HG03520 (cell line): ENCODE results near the gene ABCA9.

Source experiments
- ATAC-seq: cut with Tn5 transposase; IDR thresholded peaks from one replicate; pipeline ENCODE4 v1.9.1; 2021; ENCODE audit warnings: mild to moderate bottlenecking, moderate library complexity; ENCODE audit not compliant: unreplicated experiment

Gene ABCA9

DNA sequence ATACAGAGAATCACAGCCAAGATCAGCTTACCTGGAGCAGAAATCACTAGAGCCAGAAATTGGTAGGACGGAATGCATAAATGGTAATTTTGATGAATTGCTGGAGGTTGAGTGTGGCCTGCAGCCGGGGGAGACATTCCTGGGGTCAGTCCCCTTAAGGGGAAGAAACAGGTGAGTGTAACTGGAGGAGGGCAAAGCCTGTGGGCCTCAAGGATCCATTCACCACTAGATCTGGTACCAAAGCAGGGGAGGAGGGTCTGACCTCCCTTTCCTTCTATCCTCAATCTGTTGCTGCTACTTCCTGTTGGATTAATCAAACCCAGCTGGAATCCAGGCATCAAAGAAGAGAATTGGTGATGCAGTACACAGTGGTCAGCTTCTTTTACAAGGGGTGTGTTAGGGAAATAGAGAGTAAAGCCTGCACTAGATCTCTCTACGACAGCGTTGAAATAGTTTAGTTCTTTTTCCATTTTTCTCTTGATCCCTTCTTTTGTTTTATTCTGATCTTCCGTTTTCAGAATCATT, 8.6 kb upstream of the ABCA9 start:
- no peak for ATAC-seq

DNA sequence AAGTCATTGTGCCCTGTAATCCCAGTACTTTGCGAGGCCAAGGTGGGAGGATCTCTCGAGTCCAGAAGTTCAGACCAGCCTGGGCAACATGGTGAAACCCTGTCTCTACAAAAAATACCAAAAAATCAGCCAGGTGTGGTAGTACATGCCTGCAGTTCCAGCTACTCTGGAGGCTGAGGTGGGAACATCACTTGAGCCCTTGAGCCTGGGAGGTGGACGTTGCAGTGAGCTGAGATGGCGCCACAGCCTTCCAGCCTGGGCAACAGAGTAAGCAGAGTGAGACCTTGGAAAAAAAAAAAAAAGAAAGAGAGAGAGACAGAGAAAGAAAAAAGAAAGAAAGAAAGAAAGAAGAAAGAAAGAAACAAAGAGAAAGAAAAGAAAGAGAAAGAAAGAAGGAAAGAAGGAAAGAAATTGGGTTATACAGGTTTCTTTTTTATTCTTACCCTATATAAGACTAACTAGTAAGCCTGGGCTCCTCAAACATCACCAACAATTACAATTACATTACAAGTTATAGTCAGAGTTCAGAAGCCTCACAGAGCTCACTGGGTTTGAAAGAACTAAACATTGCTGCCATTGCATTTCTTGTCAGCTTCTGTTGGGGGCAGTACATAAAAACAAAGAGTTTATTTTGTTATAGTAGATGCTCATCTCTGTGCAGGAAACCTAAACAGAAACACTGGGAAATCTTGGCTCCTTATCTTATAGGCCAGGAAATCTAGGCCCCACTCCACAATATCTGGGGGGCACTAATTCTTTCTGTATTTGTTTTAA, 6.7 kb upstream of the ABCA9 start:
- ATAC-seq: no peak

DNA sequence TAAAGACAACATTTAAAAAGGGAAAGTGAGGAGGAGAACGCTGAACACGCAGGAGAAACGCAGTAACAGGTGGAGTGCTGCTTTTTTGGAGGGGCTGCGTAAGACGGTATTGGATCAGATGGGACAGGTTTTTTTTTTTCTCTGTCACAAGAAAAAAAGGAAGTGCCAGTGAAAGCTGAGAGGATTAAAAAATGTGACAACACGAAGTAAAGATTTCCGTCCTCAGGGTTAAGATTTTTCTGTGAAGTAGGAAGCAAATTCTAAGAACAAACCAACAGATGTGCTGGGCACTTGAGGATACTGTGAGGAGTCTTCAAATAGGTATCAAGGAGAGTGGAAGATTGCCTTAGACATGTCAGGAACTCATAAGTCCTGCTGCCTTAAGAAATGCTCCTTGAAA, 5.8 kb upstream of the ABCA9 start:
- ATAC-seq: no peak

DNA sequence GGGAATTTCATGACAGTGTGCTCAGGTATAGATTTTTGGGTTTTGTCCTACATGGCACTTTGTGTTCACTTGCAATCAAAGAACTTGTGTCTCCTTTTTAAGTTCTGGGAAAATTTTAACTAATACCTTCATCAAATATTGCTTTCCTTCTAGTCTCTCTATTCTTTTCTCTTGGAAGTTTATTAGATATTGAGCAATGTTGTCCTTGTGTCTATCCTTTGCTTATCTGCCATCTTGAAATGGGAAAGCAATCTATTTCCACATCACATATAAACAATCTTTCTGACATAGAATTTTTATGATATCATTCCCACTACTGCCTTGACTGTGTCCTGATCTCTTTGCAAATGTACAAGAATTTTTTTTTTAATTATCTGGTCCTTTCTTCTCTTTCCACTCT, 4.4 kb upstream of the ABCA9 start:
- no peak for ATAC-seq

DNA sequence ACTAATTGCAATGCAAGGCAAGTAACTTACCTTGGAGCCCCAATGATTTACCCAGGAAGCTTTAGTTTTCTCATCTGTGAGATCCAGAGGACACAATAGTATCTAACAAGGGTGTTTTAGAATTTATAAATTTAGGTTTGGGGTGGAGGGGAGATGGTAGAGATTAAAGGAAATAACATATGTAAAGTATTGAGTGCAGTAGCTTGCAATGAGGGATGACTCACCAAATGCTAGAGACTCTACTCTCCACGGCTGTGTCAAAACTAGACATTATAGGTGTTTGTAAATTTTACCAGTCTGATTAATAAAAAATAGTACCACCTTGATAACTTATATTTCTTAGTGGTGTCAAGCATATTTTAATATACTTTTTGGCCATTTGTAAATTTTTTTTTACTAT, 3.7 kb upstream of the ABCA9 start:
- ATAC-seq: no peak

DNA sequence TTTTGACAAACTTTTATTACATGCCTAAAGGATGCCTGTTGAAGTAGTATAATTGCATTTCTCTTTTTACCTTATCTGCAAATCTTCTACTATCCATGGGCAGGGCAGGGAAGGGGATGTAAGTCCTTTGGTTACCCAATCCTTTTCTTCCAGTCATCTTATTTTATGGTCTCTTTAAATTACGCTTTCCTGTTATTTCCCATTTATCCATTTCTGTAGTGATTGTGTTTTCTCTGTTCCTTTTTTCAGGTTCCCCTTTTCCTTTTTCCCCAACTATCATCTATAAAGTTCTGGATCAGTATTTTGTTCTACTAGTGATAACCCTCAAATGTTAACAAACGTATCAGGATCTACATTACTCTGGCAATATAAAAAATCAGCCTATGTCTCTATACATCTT, 3.3 kb upstream of the ABCA9 start:
- ATAC-seq: no peak

DNA sequence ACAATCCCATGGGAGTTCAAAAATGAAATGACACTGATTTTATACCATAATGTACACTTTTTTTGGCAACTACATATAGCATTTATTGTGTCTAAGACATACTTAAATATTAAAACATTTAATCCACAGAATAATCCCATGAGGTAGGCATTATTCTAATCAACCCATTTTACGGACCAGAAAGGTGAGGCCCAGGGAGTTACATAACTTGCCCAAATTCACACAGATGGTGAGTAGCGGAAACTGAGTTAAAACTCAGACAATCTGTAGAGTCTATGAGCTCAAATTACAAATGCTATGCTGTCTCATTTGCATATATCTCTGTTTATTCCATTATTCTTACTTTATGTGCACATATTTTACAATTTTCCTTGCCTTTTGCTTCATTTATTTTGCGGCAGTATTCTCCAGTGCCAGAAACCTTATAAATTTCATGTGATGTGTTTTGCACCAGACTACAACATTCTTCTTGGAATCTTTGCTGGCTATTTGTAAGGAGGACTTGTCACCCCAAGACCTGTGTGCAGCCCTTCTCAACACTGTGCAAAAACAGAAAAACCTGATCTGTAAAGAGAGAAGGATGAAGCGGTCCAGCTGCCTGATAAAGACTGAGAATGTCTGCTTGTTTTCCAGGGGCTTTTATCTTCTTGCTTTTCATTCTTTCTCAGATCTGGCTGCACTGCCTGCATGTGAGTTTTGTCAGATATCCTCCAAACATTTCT, 2.3 kb upstream of the ABCA9 start:
- no peak for ATAC-seq

DNA sequence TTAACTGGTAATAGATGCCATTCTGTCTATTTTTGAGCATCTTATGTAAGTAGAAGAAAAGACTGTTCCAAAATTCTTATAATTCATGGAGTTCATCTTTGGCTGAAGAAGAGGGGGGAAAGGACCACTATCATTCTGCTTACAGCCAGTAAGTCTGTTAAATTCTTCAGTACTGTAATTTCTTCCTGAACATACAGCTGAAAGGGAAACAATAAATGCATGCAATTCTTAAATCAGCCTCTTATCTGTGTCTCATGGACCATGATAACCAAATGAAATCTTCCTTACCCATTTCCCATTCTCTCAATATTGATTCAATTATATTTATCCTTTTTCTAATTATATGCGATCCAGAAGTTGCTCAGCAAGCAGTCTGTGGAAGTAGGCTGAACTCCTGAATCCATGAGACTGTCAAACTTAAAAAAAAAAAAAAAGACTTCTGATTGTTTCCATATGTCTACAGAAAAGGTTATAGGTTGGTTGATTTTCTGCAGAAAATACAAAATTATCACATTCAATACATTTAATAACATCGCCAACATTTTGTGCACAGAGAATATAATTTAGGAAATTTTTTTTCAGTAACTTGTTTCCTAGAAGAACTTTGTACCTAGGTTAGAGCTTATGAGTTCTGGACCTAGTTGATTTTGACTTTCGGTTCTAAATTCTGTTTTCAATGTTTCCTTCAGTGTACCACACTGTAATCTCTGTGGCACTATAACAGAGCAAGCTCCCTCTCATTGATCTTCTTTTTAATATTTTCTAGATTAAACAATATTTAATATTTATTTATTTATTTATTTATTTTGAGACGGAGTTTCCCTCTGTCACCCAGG, 1.2 kb upstream of the ABCA9 start:
- no peak for ATAC-seq

DNA sequence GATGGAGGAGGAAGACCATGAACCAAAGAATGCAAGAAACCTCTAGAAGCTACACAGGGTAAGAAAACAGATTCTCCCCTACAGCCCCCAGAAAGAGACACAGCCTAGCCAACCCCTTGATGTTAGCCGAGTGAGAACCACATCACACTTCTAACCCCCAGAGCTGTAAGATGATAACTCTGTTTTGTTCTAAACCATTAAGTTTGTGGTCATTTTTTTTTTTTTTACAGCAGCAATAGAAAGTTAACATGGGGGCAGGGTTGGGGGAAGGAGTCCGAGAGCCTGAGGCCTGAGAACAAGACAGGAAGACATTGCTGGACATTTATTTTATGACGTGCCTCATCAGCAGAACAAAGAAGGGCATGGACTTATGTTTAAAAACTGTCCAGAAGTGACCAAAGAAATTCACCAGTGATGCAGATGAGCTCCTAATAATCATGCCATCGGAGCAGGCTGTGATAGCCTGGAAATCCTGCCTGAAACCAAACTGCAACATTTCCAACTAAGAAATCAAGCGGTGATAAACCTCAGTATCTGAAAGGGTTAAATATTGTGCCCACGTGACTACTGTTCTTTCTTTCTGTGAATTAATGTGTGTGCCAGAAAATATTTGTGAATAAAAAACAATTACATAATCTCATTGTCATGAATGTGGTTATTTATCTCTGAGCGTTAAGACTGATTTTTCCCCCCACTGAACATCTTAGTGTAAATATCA, 1.1 kb downstream of the ABCA9 start:
- ATAC-seq: no peak

DNA sequence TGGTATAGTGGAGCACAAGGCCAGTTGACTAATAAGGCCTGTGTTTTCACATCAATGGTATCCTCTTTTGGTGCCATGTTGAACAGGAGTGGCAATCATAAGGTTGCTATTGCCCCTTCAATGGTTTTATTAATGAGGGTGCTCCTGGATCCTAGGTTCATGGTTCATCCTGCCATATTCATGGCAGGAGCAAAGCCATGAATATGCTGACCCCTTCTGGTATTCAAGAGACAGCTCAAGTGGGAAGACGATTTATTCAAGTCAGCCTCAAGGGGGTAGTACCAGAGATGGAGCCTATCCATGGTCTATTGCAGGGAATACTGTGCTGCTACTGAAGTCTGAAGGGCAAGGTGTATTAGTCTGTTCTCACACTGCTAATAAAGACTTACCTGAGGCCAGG, 2.6 kb downstream of the ABCA9 start:
- no peak for ATAC-seq

DNA sequence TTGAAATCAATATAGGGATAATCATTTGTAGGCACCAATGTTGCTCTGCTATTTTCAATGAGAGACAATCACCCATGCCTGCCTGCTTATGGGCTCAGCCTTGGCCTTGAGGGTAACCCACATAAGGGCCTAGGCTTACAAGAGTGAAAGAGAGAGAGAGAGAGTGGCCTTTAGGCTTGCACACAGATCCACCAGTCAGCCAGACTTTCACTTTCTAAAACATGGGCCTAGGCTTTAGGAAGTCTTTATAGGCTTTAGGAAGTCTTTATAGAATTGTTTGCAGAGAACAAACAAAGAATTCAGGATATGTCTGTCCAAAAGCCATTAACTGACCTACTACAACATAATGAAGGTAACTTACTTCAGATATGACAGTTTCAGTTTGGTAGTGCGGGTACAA, 3.4 kb downstream of the ABCA9 start:
- ATAC-seq: no peak

DNA sequence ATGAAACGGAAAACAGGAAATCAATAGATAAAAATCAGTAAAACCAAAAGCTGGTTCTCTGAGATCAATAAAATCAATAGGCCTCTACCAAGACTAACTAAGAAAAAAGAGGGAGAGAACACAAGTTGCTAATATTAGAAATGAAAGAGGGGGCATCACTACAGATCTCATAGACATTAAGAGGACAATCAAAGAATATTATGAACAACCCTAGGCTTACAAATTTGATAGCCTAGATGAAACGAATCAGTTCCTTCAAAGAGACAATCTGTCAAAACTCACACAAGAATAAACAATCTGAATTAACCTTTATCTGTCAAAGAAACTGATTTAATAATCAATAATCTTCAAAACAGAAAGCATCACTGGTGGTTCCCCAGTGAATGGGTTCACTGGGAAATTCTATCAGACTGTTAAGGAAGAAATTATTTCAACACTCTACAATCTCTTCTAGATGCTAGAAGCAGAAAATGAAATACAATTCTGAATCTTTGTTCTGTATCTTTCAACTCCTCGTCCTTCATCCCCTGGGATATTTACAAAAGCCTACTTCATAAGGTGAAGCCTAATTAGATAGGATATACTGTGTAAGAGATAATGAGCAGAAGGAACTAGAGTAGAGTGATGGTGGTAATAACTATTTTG, 4.4 kb downstream of the ABCA9 start:
- no peak for ATAC-seq

DNA sequence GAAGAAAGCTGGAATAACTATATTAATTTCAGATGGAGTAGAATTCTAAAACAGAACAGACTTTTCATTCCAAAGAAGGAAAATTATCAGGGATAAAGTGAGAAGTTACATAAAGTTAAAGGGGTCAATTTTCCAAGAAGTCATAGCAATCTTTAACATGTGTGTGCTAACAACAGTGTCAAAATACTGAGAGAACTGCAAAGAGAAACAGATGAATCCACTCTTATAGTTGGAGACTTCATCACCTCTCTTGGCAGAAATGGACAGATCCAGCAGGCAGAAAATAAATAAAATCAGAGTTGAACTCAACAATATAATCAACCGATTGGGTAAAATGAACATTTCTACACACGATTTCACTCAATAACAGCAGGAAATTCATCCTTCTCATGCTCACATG, 5.4 kb downstream of the ABCA9 start:
- ATAC-seq: no peak

DNA sequence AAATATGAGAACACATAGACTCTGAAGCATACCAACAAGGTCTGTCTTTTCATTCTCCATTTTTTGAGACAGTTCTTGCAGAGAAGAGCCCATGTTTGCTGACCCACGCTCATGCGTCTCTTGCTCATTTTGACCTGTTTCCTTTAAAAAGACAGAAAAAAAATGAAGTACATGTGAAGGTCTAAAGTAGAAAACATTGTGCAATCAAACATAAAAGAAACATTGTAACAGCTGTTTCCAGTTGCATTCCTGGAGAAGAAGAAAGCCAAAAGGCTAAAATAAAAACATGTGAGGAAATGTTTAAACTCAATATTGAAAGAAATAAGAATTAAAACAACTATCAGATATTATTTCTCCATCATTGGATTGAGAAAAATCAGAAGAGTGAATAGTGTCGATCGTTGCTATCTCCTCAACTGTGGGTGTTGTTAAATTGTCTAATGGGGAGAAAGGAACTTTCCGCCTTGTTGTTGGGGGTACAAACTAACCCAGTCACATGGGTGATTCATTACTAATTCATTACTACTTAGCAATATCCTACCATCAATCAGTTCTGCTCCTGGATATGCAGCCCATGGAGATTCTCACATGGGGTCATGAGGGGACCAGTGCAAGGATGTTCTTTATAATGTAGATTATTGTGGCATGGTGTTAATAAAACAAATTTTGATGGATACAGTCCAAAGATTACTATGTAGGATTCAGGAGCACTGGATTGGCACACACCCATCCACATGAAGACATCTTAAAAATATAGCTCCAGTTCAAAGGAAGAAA, 9.5 kb downstream of the ABCA9 start:
- ATAC-seq: no peak

DNA sequence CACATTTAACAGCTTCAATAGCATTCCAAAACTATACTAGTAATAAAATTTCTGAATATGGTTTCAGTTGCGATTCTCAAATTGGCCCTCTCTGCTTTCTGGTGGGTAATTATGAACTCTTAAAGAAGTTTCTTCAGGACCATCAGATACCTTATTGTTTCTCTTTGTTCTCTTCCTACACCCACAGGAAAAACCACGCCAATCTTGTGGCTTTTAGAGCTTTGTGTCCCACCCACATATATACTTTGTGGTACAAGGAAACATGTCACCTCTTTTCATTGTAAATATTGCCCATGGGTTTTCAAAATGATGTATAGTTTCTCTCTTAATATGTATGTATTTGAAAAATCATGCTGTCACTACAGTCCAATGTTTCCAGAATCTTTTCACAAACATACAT, 12.1 kb downstream of the ABCA9 start:
- ATAC-seq: no peak

DNA sequence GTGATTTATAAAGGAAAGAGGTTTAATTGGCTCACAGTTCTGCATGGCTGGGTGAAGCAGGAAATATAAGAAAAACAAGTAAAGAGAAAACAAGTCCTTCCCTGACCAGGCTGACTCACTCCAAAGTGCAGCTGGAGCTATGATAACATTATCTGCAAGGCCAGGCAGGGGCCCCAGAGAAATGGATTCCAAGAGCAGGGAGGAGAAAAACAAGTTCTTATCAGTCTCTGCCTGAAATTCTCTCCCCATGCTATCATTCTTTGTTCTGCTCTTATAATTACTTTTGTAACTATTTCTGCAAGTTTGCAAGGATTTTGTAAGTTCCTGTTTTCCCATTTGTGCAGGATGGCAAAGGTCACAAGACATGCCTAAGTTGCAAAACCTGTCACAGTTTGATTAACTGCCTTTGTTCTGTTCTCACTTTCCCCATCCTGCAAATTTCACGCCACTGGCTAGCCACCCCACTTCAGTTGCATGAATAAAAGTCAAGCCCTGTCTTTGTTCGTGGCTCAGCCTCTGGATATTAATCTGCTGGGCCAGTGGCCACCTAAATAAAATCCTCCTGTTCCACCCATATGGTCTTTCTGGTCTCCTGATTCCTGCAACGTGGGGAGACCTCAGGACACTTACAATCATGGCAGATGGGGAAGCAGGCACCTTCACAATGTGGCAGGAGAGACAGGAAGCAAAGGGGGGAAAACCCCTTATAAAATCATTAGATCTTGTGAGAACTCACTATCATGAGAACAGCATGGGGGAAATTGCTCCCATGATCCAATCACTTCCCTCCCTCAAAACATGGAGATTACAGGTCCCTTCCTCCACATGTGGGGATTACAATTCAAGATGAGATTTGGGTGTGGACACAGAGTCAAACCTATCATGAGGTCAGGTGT, 13.1 kb downstream of the ABCA9 start:
- ATAC-seq: no peak

DNA sequence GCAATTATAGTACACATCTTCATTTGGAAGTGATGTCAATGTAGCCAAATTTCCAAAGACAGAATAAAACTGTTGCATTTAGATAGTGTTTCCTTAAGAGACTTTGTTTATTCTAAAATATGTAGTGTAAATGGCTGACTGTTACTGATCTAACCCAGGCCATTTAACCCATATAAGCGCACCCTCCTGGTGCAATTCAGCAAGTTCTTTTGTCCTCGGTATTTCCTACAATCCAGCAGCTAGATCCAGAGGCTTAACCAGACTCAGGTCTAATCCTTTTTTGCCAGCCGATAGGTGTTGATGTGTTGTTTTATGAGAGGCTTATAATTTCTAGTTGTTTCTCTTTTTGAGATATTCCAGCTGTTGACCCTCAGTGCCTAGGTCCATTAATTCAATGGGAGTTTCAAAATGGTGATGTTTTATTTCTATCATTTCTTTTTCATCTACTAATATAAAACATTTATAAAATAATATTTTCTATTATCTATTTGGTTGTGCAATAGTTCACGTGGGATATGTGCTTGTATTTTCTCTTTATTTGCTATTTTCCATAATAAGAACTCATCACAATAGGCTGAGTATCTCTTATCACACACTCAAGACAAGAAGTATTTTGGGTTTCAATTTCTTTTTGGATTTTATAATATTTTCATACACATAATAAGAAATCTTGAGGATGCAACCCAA, 14.5 kb downstream of the ABCA9 start:
- ATAC-seq: no peak

DNA sequence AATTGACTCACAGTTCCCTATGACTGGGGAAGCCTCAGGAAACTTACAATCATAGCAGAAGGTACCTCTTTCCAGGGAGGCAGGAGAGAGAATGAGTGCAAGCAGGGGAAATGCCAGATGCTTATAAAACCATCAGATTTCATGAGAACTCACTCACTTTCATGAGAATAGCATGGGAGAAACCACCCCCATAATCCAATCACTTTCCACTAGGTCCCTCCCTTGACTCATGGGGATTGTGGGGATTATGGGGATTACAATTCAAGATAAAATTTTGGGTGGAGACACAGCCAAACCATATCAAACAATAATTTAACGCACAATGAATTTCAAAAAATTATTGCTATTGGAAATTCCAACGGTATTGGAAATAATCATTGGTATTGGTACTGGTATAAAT, 15.1 kb downstream of the ABCA9 start:
- no peak for ATAC-seq
